HFF-Myc (cell line): ENCODE measurements around the gene ZNF488.

Source experiments
- DNase-seq: peaks from one replicate; pipeline ENCODE4 v3.0.0-alpha.2; 2011; ENCODE audit warnings: low read depth; ENCODE audit errors: extremely low read depth
- H3K4me3 ChIP-seq: replicated peaks from 2 replicates; pipeline ENCODE4 v1.5.1; 2011; ENCODE audit warnings: low read depth, mild to moderate bottlenecking, control low read depth, low read length
- TF ChIP-seq, protein P1 (sequence below): IDR thresholded peaks from 2 replicates; pipeline ENCODE4 v1.5.1; 2012; ENCODE audit warnings: mild to moderate bottlenecking, low read depth, low read length, control low read depth; ENCODE audit errors: missing control alignments

Gene ZNF488

GRCh38 chr10:47405857-47406547 is 21.9 kb upstream of the ZNF488 start:
- TF ChIP-seq, protein P1, sequence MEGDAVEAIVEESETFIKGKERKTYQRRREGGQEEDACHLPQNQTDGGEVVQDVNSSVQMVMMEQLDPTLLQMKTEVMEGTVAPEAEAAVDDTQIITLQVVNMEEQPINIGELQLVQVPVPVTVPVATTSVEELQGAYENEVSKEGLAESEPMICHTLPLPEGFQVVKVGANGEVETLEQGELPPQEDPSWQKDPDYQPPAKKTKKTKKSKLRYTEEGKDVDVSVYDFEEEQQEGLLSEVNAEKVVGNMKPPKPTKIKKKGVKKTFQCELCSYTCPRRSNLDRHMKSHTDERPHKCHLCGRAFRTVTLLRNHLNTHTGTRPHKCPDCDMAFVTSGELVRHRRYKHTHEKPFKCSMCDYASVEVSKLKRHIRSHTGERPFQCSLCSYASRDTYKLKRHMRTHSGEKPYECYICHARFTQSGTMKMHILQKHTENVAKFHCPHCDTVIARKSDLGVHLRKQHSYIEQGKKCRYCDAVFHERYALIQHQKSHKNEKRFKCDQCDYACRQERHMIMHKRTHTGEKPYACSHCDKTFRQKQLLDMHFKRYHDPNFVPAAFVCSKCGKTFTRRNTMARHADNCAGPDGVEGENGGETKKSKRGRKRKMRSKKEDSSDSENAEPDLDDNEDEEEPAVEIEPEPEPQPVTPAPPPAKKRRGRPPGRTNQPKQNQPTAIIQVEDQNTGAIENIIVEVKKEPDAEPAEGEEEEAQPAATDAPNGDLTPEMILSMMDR, result no peak
- no peak overlapping the region for H3K4me3 ChIP-seq
- no peak for DNase-seq

DNA sequence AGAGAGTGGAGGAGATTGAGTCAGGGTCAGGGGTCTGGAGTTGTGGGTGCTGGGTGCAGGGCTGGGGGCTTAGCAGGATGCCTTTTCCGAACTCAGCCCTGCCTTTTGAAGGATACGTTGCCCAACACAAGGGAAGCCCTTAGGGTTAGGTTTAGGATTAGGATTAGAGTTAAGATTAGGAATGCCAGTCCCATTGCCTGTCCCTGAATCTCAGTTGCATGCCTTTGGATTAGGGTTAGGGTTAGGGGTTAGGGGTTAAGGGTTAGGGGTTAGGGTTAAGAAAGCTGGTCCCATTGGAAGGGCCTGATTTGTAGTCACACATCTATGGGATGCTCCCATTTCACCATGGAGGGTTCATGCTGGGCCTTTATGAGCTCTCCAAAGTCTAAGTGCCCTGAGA is 20.8 kb upstream of the ZNF488 start:
- TF ChIP-seq, protein P1, result no peak

DNA sequence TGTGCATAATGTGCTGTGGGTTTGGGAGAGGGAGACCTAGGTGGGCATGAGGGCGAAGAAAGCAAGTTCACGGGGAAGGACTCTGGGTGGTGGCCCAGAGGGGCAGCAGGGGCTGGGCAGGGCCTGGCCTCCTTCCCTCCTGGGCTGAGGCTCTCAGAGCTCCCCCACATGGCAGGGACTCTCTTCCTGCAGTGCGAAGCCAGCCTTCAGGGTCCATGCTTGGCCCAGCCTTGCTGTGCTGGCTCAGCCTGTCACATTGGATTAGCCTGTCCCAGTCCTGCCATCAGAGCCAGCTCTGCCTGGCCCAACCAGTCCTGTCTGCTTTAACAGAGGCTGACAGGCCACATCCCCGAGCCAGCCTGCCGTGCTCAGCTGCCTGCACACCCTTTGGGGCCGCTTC is 20.4 kb upstream of the ZNF488 start:
- DNase-seq, result no peak
- TF ChIP-seq, protein P1, result no peak
- H3K4me3 ChIP-seq, result no peak overlapping the region

More for the DNA sequence above, 20.8 kb upstream of the ZNF488 start:
- H3K4me3 ChIP-seq, result no peak overlapping the region
- DNase-seq, result no peak

GRCh38 chr10:47403446-47404318 is 19.6 kb upstream of the ZNF488 start:
- DNase-seq, result no peak

DNA sequence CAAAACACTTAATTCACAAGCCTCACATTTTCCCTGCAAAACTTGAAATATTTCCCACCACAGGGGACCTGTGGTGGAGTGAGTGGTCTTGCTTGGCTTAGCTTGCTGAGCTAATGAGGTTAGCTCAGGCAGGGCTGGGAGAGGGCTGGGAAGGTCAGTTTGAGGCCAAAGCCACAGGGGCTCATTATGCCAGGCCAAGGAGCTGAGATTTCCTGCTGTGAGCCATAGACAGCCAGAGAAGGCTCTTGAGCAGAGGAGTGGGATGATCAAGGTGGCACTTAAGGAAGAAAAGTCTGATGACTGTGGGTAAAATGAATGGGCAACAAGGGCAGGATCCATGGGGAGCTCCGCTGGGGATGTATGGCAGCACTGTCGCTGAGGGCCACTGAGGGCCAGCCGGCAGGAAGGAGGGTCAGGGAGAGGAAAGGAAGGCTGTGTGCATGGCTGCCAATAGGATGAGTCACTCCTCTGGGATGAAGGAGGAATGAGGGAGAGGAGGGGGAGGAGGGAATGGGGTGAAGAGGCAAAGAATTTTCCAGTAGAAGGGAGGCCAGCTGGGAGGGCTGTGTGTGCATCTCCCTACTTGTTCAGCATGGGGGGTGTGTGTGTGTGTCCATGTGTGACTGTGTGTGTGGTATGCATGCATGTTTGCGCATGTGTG is 18.7 kb upstream of the ZNF488 start:
- TF ChIP-seq, protein P1, result no peak
- no peak overlapping the region for H3K4me3 ChIP-seq
- peak; percentile 88 for DNase-seq

More at GRCh38 chr10:47403446-47404318, 19.6 kb upstream of the ZNF488 start:
- H3K4me3 ChIP-seq, result no peak overlapping the region
- TF ChIP-seq, protein P1, result no peak

DNA sequence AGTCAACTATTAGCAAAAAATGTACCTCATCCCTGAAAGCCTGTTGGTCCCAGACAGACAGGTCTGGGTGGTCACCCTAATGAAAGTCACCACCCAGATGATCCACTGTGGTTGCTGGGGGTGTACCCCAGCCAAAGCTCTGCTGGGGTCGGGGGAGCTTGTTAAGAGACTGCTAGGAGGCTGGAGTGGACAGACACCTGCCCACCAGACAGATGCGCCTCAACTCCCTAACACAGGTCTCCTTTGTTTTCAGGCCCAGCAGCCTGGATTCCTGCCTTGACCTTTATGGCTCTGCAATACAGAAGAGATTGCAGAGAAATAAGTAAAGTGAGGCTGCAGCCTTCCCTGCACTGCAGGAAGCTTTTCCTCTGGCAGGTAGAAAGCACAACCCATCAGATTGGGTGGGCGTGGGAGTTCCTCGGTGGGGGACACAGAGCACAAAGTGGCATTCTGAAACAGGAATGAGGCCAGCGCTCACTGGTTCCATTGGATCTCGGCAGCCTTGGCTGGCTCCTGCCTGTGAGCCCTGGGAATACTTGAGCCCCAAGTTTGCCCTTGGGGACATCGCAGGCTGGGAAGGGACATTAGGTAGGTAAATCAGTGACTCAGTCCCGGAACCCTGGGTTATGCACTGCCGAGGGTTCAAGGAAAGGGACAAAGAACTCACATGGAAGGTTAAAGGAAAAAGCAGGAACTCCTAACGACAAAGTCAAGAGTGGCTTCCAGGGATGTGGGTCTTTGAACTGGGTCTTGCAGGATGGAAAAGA is 18.0 kb upstream of the ZNF488 start:
- no peak overlapping the region for H3K4me3 ChIP-seq
- TF ChIP-seq, protein P1, result no peak
- no peak for DNase-seq
